AG04450 (cell line): ENCODE data around the gene SPATS1. TPM values are rescaled to one million over a fixed set of nuclear protein-coding genes. Genes with fewer than 3 reads are reported as not detected.

Experiments
- CTCF ChIA-PET: fragments of 300-600, 350-600 bp; formaldehyde crosslinking; extraction: SDS; loops from one replicate; lab custom pipeline; 2022; ENCODE audit warnings: antibody characterized with exemption, inconsistent platforms; lab: Charles Lee
- POLR2A ChIA-PET: fragments of 350-600 bp; formaldehyde crosslinking; extraction: SDS; loops from one replicate; lab custom pipeline; 2021; ENCODE audit warnings: antibody characterized with exemption, inconsistent platforms; lab: Yijun Ruan, JAX
- DNase-seq: peaks from one replicate; pipeline ENCODE4 v3.0.0-alpha.2; 2011; ENCODE audit warnings: low read depth, low spot score
- H3K27ac ChIP-seq: one replicate; pipeline ENCODE4 v1.5.1; 2012; ENCODE audit warnings: low read depth, low read length, control low read depth
- H3K27me3 ChIP-seq: one replicate; pipeline ENCODE4 v1.6.0; 2012; ENCODE audit warnings: low read length; ENCODE audit not compliant: control insufficient read depth, insufficient read depth
- H3K4me3 ChIP-seq: 2 replicates; pipeline ENCODE4 v1.5.1; 2011; ENCODE audit warnings: mild to moderate bottlenecking, low read depth, low read length, control low read depth
- H3K9me3 ChIP-seq: 2 replicates; pipeline ENCODE4 v1.5.1; 2012; ENCODE audit warnings: low read length; ENCODE audit not compliant: control insufficient read depth, insufficient read depth
- polyA plus RNA-seq: library from polyadenylated mRNA; depleted of rRNA; stranded (reverse); fragments of >200 nt; gene quantifications from 2 replicates; pipeline ENCODE4 v1.2.3, GENCODE V29; 2011
- TF ChIP-seq, protein P1 (sequence below): IDR thresholded peaks from 2 replicates; pipeline ENCODE4 v1.5.1; 2011; ENCODE audit warnings: low read depth, low read length, control low read depth, inconsistent platforms

Gene SPATS1
- polyA plus RNA-seq, 1 experiment: not detected

DNA sequence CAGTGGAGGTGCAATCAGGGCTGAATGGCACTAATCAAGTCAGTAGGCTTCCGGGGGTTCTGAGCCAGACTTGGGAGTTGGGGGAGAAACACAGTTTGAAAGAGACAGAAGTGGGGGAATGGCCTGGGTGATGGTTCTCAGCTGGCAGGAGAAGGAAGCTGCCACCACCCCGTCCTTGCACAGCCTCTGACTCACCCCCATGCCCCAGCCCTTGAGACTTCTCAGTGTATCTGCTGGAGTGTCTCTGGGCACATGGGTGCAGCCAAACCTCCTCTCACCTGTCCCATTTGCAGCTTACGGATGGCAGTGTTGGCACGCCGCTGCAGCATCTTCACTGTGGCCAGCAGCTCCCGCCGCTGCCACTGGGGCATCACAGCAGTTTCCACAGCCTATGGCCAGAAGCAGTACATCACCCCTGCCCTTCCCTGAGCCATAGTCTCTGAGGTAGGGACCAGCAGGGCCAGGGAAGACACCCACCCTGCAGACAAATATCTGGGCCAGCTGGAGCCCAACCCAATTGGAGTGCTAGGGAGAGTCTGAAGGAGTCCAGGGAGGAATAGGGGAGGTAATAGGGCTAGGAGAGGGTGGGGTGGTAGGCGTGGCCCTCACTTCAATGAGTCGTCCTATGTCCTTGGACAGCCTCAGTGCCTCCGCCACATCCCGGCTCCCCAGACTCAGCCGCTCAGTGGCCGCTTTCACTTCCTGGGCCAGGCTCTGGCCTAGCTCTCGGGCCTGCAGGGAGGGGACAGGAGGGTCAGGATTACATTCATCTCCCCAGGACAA, 40.5 kb upstream of the SPATS1 start:
- Histone ChIP-seq H3K27ac (no peak overlapping the region), H3K9me3 (no peaks in the 10 kb centered on the region; the same call in 1 of the 2 replicates), H3K27me3 (peaks cover 13% of the 10 kb centered on the region), H3K4me3 (no peak overlapping the region)
- TF ChIP-seq, protein P1, sequence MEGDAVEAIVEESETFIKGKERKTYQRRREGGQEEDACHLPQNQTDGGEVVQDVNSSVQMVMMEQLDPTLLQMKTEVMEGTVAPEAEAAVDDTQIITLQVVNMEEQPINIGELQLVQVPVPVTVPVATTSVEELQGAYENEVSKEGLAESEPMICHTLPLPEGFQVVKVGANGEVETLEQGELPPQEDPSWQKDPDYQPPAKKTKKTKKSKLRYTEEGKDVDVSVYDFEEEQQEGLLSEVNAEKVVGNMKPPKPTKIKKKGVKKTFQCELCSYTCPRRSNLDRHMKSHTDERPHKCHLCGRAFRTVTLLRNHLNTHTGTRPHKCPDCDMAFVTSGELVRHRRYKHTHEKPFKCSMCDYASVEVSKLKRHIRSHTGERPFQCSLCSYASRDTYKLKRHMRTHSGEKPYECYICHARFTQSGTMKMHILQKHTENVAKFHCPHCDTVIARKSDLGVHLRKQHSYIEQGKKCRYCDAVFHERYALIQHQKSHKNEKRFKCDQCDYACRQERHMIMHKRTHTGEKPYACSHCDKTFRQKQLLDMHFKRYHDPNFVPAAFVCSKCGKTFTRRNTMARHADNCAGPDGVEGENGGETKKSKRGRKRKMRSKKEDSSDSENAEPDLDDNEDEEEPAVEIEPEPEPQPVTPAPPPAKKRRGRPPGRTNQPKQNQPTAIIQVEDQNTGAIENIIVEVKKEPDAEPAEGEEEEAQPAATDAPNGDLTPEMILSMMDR: no peak
- ChIA-PET POLR2A (no interaction called here), CTCF (interaction anchor here (0.7 to 1.7 kb wide), 3 partner anchors 11 to 51 kb away, joined by 3 to 9 read pairs (median 7); partner anchors contain the start of gene AARS2)
- DNase-seq: no peak

DNA sequence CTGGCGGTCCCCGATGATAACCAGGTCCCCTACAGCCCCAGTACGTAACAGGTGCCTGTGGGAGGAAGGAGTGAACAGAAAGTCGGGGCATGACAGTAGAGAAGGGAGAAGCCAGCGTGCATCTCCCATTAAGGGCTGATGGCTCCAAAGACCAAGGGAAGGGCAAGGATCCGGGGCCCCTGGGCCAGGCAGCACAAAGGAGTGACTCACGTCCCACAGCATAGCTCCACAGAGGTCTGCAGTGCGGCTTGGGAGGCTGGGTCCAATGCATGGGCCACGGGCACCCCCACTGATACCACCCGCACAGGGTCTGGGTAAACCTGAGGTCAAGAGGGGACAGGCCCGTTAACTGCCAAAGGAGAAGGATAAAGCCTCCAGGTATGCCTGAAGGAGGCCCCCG, 39.6 kb upstream of the SPATS1 start:
- POLR2A ChIA-PET: no interaction called here
- CTCF ChIA-PET: interaction anchor here (1.0 to 1.5 kb wide), 3 partner anchors 10 to 35 kb away, joined by 3 to 9 read pairs (median 7); partner anchors contain the start of gene AARS2
- TF ChIP-seq, protein P1: no peak

DNA sequence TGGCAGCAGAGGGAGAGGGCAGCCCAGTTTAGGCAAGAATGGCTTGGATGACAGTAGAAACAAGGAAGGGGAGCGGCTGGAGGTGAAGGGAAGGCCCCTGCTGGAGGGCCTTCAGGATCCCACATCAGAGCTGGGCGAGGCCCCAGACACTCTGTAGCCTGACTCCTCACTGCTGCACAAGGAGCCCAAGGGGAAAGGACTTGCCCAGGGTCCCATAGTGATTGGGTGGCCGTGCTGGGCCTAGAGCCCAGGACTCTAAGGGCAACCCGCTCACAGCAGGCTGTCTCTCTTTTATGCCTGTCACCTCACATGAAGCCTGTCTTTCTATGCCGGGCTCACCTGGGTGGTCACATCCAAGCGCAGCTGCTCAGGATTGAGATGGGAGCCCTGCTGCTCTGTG, 38.6 kb upstream of the SPATS1 start:
- H3K27ac ChIP-seq: no peak overlapping the region
- no peaks in the 10 kb centered on the region for H3K9me3 ChIP-seq
- no peaks in the 10 kb centered on the region for H3K27me3 ChIP-seq
- TF ChIP-seq, protein P1: no peak
- ChIA-PET POLR2A (no interaction called here), CTCF (interaction anchor here (0.9 to 1.5 kb wide), 3 partner anchors 9 to 122 kb away, joined by 3 to 7 read pairs (median 5); partner anchors contain the start of gene AARS2)
- H3K4me3 ChIP-seq: no peak overlapping the region
- no peak for DNase-seq

More for the DNA sequence above, 39.6 kb upstream of the SPATS1 start:
- Histone ChIP-seq H3K4me3 (no peak overlapping the region), H3K27me3 (peaks cover 7% of the 10 kb centered on the region), H3K27ac (no peak overlapping the region), H3K9me3 (no peaks in the 10 kb centered on the region)
- DNase-seq: no peak

DNA sequence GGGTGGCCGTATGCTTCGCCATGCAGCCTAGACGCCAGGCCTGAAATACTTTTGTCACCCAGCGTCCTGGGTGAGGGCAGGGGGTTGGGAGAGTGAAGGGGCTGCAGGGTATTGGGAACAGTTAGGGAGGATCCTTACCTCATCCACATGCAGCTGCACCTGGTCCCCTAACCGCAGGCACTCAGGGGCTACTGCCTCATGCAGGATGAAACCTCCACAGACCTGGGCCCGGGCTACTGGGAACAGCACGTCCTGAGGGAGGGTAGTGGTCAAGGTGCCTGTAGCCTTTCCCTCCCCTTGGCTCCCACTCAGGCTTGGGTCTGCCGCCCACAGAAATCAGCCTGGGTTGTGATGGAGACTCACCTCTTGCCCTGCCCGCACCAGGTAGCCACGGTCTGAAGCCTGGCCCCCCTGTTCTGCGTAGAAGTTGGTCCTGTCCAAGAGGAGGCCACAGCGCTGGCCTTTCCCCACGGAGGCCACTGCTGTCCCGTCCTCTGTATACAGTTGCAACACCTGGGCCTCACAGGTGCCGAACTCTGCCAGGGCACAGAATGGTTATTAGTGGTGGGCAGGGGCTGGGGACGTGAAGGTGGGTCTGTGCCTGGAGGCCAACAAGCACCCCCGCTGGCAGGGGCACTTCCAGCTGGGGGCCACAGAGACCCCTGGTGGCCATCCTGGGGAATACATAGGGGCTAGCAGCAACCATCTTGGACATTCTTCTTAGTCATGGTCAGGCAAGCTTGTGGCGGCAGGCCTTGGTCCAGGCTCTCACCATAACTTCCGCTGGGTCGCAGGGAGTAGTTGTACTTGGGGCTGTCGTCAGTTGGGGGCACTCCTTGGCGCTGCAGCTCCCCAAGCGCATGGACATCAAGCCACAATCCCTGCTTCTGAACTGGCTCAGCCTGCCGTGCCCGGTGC, 37.9 kb upstream of the SPATS1 start:
- H3K9me3 ChIP-seq: no peaks in the 10 kb centered on the region
- CTCF ChIA-PET: interaction anchor here (0.6 to 1.6 kb wide), 10 partner anchors 8 to 1027 kb away, joined by 3 to 11 read pairs (median 4); partner anchors contain the start of genes AARS2 and TMEM151B
- POLR2A ChIA-PET: interaction anchor here (0.7 to 1.3 kb wide), 2 partner anchors 8 to 58 kb away, joined by 3 to 5 read pairs; partner anchors contain the start of gene HSP90AB1
- no peaks in the 10 kb centered on the region for H3K27me3 ChIP-seq
- TF ChIP-seq, protein P1: peak; percentile 76
- H3K4me3 ChIP-seq: no peak overlapping the region
- DNase-seq: no peak
- no peak overlapping the region for H3K27ac ChIP-seq
